H9 (cell line): ENCODE results near the gene ZRANB3. TPM values are rescaled to one million over a fixed set of nuclear protein-coding genes. Genes with fewer than 3 reads are reported as not detected.

Source experiments
- DNase-seq: peaks from one replicate; pipeline ENCODE4 v3.0.0-alpha.2; 2017
- H2AFZ ChIP-seq: one replicate; pipeline ENCODE4 v1.6.1; 2013; ENCODE audit warnings: mild to moderate bottlenecking, low read length, control low read depth, moderate library complexity
- H2AK5ac ChIP-seq: 2 replicates; pipeline ENCODE4 v1.6.1; 2013; ENCODE audit warnings: low read length, control low read depth, mixed read lengths; ENCODE audit not compliant: insufficient read length
- H2BK120ac ChIP-seq: one replicate; pipeline ENCODE4 v1.6.1; 2013; ENCODE audit warnings: low read depth, mild to moderate bottlenecking, low read length, control low read depth, inconsistent platforms; ENCODE audit not compliant: poor library complexity, severe bottlenecking
- H2BK12ac ChIP-seq: 2 replicates; pipeline ENCODE4 v1.6.1; 2013; ENCODE audit warnings: low read length, control low read depth, mixed read lengths, low read depth; ENCODE audit not compliant: insufficient read length
- H2BK15ac ChIP-seq: 2 replicates; pipeline ENCODE4 v1.6.1; 2013; ENCODE audit warnings: low read depth, low read length, control low read depth
- H2BK20ac ChIP-seq: one replicate; pipeline ENCODE4 v1.6.1; 2013; ENCODE audit warnings: low read depth, mild to moderate bottlenecking, low read length, control low read depth, inconsistent platforms; ENCODE audit not compliant: poor library complexity, severe bottlenecking
- H2BK5ac ChIP-seq: 2 replicates; pipeline ENCODE4 v1.6.1; 2013; ENCODE audit warnings: low read length, control low read depth, mixed read lengths; ENCODE audit not compliant: insufficient read length
- H3K14ac ChIP-seq: 2 replicates; pipeline ENCODE4 v1.6.1; 2013; ENCODE audit warnings: low read length, control low read depth; ENCODE audit not compliant: insufficient read depth
- H3K18ac ChIP-seq: 2 replicates; pipeline ENCODE4 v1.6.1; 2013; ENCODE audit warnings: low read depth, mild to moderate bottlenecking, mixed read lengths, low read length, control low read depth; ENCODE audit not compliant: insufficient read length
- H3K23ac ChIP-seq: 2 replicates; pipeline ENCODE4 v1.6.1; 2013; ENCODE audit warnings: low read length, control low read depth, mixed read lengths, low read depth; ENCODE audit not compliant: insufficient read length
- H3K23me2 ChIP-seq: 2 replicates; pipeline ENCODE4 v1.6.1; 2013; ENCODE audit warnings: low read depth, mild to moderate bottlenecking, mixed read lengths, low read length, control low read depth; ENCODE audit not compliant: insufficient read length, poor library complexity, severe bottlenecking
- H3K27ac ChIP-seq: 2 replicates; pipeline ENCODE4 v1.5.1; 2013; ENCODE audit warnings: low read length, control low read depth, mixed read lengths, low read depth; ENCODE audit not compliant: insufficient read length
- H3K27me3 ChIP-seq: 2 replicates; pipeline ENCODE4 v1.6.1; 2013; ENCODE audit warnings: low read length, control low read depth, inconsistent platforms; ENCODE audit not compliant: insufficient read depth
- H3K4ac ChIP-seq: 2 replicates; pipeline ENCODE4 v1.6.1; 2013; ENCODE audit warnings: low read depth, mild to moderate bottlenecking, control low read depth, inconsistent platforms, low read length, moderate library complexity
- H3K4me1 ChIP-seq: 2 replicates; pipeline ENCODE4 v1.6.1; 2013; ENCODE audit warnings: low read length, control low read depth, inconsistent platforms; ENCODE audit not compliant: insufficient read depth
- H3K4me2 ChIP-seq: 2 replicates; pipeline ENCODE4 v1.6.1; 2013; ENCODE audit warnings: low read length, control low read depth, mixed read lengths; ENCODE audit not compliant: insufficient read length, insufficient read depth
- H3K56ac ChIP-seq: 2 replicates; pipeline ENCODE4 v1.6.1; 2013; ENCODE audit warnings: low read depth, mild to moderate bottlenecking, mixed read lengths, low read length, control low read depth; ENCODE audit not compliant: insufficient read length
- H3K79me1 ChIP-seq: 2 replicates; pipeline ENCODE4 v1.6.1; 2013; ENCODE audit warnings: low read depth, mild to moderate bottlenecking, moderate library complexity, low read length, control low read depth, inconsistent platforms; ENCODE audit not compliant: insufficient read depth, poor library complexity, severe bottlenecking
- H3K79me2 ChIP-seq: 2 replicates; pipeline ENCODE4 v1.6.1; 2013; ENCODE audit warnings: low read length, control low read depth, inconsistent platforms; ENCODE audit not compliant: insufficient read depth
- H3K9ac ChIP-seq: 2 replicates; pipeline ENCODE4 v1.6.1; 2013; ENCODE audit warnings: low read length, control low read depth, mixed read lengths; ENCODE audit not compliant: insufficient read length; ENCODE audit errors: extremely low read depth
- H3K9me3 ChIP-seq: one replicate; pipeline ENCODE4 v1.6.1; 2013; ENCODE audit warnings: low read depth, low read length, inconsistent platforms; ENCODE audit not compliant: control insufficient read depth
- H3T11ph ChIP-seq: one replicate; pipeline ENCODE4 v1.6.1; 2013; ENCODE audit warnings: mild to moderate bottlenecking, low read length, control low read depth, inconsistent platforms
- H4K20me1 ChIP-seq: one replicate; pipeline ENCODE4 v1.6.1; 2013; ENCODE audit not compliant: control insufficient read depth, insufficient read length, insufficient read depth
- H4K5ac ChIP-seq: 2 replicates; pipeline ENCODE4 v1.6.1; 2013; ENCODE audit warnings: low read depth, mild to moderate bottlenecking, mixed read lengths, low read length, control low read depth; ENCODE audit not compliant: insufficient read length
- H4K8ac ChIP-seq: replicated peaks from 2 replicates; pipeline ENCODE4 v1.6.1; 2013; ENCODE audit warnings: low read length, control low read depth, mixed read lengths, low read depth; ENCODE audit not compliant: insufficient read length
- H4K91ac ChIP-seq: 2 replicates; pipeline ENCODE4 v1.6.1; 2013; ENCODE audit warnings: low read depth, mild to moderate bottlenecking, moderate library complexity, mixed read lengths, low read length, control low read depth; ENCODE audit not compliant: insufficient read length
- H3K27ac Mint-ChIP-seq, 3 experiments: 2 replicates in 2 of 3; 3 replicates in 1 of 3; pipeline ENCODE4 v1.8.0; 2020 to 2021; ENCODE audit warnings: mixed read lengths in 3 of 3, mild to moderate bottlenecking in 1 of 3, moderate library complexity in 1 of 3
- H3K27me3 Mint-ChIP-seq: 2 replicates; pipeline ENCODE4 v1.8.0; 2021; ENCODE audit warnings: low read depth, mild to moderate bottlenecking, moderate library complexity, mixed read lengths
- H3K36me3 Mint-ChIP-seq, 3 experiments: 2 replicates in 2 of 3; 3 replicates in 1 of 3; pipeline ENCODE4 v1.8.0; 2020 to 2021; ENCODE audit warnings: low read depth in 3 of 3, mixed read lengths in 3 of 3; ENCODE audit not compliant: insufficient read depth in 1 of 3
- H3K4me1 Mint-ChIP-seq, 2 experiments: 2 replicates each; pipeline ENCODE4 v1.8.0; 2020; ENCODE audit warnings: mixed read lengths in 2 of 2
- H3K4me3 Mint-ChIP-seq, 2 experiments: 2 replicates in 1 of 2; 3 replicates in 1 of 2; pipeline ENCODE4 v1.8.0; 2020 to 2021; ENCODE audit warnings: mild to moderate bottlenecking in 2 of 2, mixed read lengths in 2 of 2, moderate library complexity in 1 of 2
- H3K9me3 Mint-ChIP-seq, 2 experiments: 2 replicates in 1 of 2; 3 replicates in 1 of 2; pipeline ENCODE4 v1.8.0; 2020; ENCODE audit warnings: mild to moderate bottlenecking in 2 of 2, mixed read lengths in 2 of 2, moderate library complexity in 1 of 2
- WGBS: extraction: QIAGEN DNeasy Blood & Tissue Kit; methylation state at CpG from one replicate; pipeline ENCODE4 v1.1.7; 2013; ENCODE audit warnings: missing lambda C conversion rate, low lambda C conversion rate, mixed read lengths; ENCODE audit not compliant: insufficient read length; ENCODE audit errors: extremely low coverage; 5-methylcytosine and 5-hydroxymethylcytosine counted together
- total RNA-seq: library from RNA; stranded (reverse); gene quantifications from 2 replicates; pipeline ENCODE4 v1.2.1, GENCODE V29; 2021
- TF ChIP-seq, protein P1 (sequence below): fragments of 200-600 bp; sonication (generic); conservative IDR thresholded peaks from 3 replicates; pipeline ENCODE4 v1.8.0; 2021; ENCODE audit warnings: antibody characterized with exemption, mild to moderate bottlenecking

The ZRANB3 gene
- total RNA-seq, 1 experiment from 2014 or later = 16.7 TPM

DNA sequence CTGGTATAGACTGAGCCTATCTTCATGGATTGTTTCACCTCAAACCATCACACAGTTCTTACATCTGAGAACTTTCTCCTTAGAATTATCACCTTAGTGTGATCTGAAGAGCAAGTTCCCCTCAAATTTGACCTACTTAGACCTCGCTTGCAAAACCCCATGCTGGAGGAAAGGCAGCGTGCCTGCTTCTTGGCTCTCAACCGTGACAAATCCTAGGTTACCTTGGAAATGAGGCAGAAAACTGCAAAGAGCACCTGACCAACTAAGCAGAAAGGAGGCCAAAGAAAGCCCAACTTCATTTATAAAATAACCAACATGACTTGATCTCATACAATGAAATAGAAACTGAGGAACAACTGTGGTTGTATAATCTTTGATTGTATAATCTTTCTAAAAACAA lies 332.5 kb downstream of the ZRANB3 start:
- Histone ChIP-seq H3K4me2 (no peak overlapping the region), H2BK12ac (no peak overlapping the region), H4K20me1 (no peaks in the 10 kb centered on the region), H3K14ac (no peak overlapping the region), H3K79me1 (no peaks in the 10 kb centered on the region), H4K5ac (no peak overlapping the region), H3K9ac (no peak overlapping the region), H2BK15ac (no peak overlapping the region), H4K8ac (no peak overlapping the region), H3K79me2 (no peaks in the 10 kb centered on the region), H3K56ac (no peak overlapping the region), H2BK120ac (no peak overlapping the region), H3T11ph (no peak overlapping the region), H3K9me3 (no peaks in the 10 kb centered on the region), H3K27ac (no peak overlapping the region), H2AK5ac (no peak overlapping the region), H3K18ac (no peak overlapping the region), H3K23me2 (no peaks in the 10 kb centered on the region), H2BK5ac (no peak overlapping the region), H4K91ac (no peak overlapping the region), H3K27me3 (no peaks in the 10 kb centered on the region), H3K4ac (no peak overlapping the region), H3K23ac (no peak overlapping the region), H2AFZ (no peak overlapping the region), H3K4me1 (no peaks in the 10 kb centered on the region), H2BK20ac (no peak overlapping the region)
- Mint-ChIP-seq H3K27ac (no peak overlapping the region; a peak in 1 of 7 replicates), H3K4me3 (no peak overlapping the region), H3K9me3 (peaks cover 2 to 5% of the 10 kb centered on the region in 2 experiments; a peak in 3 of 5 replicates), H3K36me3 (peaks cover 0 to 4% (median 1%) of the 10 kb centered on the region in 3 experiments; a peak in 3 of 7 replicates), H3K27me3 (no peaks in the 10 kb centered on the region), H3K4me1 (peaks cover 2 to 5% of the 10 kb centered on the region in 2 experiments; a peak in 1 of 4 replicates)
- DNase-seq = no peak
- no CpG with 5 or more reads among the region's 3 CpGs for WGBS
- TF ChIP-seq, protein P1, sequence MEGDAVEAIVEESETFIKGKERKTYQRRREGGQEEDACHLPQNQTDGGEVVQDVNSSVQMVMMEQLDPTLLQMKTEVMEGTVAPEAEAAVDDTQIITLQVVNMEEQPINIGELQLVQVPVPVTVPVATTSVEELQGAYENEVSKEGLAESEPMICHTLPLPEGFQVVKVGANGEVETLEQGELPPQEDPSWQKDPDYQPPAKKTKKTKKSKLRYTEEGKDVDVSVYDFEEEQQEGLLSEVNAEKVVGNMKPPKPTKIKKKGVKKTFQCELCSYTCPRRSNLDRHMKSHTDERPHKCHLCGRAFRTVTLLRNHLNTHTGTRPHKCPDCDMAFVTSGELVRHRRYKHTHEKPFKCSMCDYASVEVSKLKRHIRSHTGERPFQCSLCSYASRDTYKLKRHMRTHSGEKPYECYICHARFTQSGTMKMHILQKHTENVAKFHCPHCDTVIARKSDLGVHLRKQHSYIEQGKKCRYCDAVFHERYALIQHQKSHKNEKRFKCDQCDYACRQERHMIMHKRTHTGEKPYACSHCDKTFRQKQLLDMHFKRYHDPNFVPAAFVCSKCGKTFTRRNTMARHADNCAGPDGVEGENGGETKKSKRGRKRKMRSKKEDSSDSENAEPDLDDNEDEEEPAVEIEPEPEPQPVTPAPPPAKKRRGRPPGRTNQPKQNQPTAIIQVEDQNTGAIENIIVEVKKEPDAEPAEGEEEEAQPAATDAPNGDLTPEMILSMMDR = no peak
